HepG2 (cell line): ENCODE results near the gene ASF1B. TPM values are rescaled to one million over a fixed set of nuclear protein-coding genes. Genes with fewer than 3 reads are reported as not detected.

Experiments
- DRAP1 ChIP-seq: IDR thresholded peaks from 2 replicates; pipeline ENCODE4 v1.6.1; 2016; ENCODE audit warnings: missing genetic modification reagents, missing compliant biosample characterization
- ELF3 ChIP-seq: IDR thresholded peaks from 2 replicates; pipeline ENCODE4 v1.6.1; 2016; ENCODE audit warnings: missing genetic modification reagents, missing compliant biosample characterization
- HDAC1 ChIP-seq: sonication (generic); formaldehyde crosslinking; IDR thresholded peaks from 2 replicates; pipeline ENCODE4 v1.5.1; 2020; ENCODE audit warnings: mild to moderate bottlenecking, missing genetic modification reagents
- ISX ChIP-seq: sonication (generic); formaldehyde crosslinking; conservative IDR thresholded peaks from 2 replicates; pipeline ENCODE4 v1.5.0; 2020; ENCODE audit warnings: missing genetic modification reagents
- KAT7 ChIP-seq: IDR thresholded peaks from 2 replicates; pipeline ENCODE4 v1.6.1; 2018; ENCODE audit warnings: borderline replicate concordance, missing compliant biosample characterization
- MLLT10 ChIP-seq: sonication (generic); formaldehyde crosslinking; IDR thresholded peaks from 2 replicates; pipeline ENCODE4 v1.4.0; 2020; ENCODE audit warnings: missing genetic modification reagents
- MLXIP ChIP-seq: sonication (generic); formaldehyde crosslinking; IDR thresholded peaks from 2 replicates; pipeline ENCODE4 v1.9.0; 2021; ENCODE audit warnings: missing genetic modification reagents, borderline replicate concordance
- MYC ChIP-seq: sonication (generic); formaldehyde crosslinking; IDR thresholded peaks from 2 replicates; pipeline ENCODE4 v1.9.0; 2021; ENCODE audit warnings: missing genetic modification reagents, borderline replicate concordance
- POLR2A ChIP-seq, 2 experiments: IDR thresholded peaks; 2 replicates each; pipeline ENCODE4 v1.6.1; 2011; ENCODE audit warnings: low read depth in 2 of 2, low read length in 2 of 2, mild to moderate bottlenecking in 1 of 2, moderate library complexity in 1 of 2; ENCODE audit not compliant: insufficient read depth in 1 of 2
- RARA ChIP-seq: IDR thresholded peaks from 2 replicates; pipeline ENCODE4 v1.6.1; 2016; ENCODE audit warnings: missing genetic modification reagents, missing compliant biosample characterization
- TFAP4 ChIP-seq: sonication (generic); IDR thresholded peaks from 2 replicates; pipeline ENCODE4 v1.6.1; 2016; ENCODE audit warnings: low read depth, borderline replicate concordance
- ZNF33A ChIP-seq: sonication (generic); formaldehyde crosslinking; IDR thresholded peaks from 2 replicates; pipeline ENCODE4 v1.5.1; 2020; ENCODE audit warnings: missing genetic modification reagents, mild to moderate bottlenecking, moderate library complexity, borderline replicate concordance
- polyA plus RNA-seq, 8 experiments: library from polyadenylated mRNA; depleted of rRNA in 3 of 8; stranded (reverse) in 7 of 8; unstranded in 1 of 8; fragments of >200 nt; fragmentation: Illumina TruSeq in 4 of 8; extraction: Trizol in 4 of 8; gene quantifications; 2 replicates each; pipeline versions ENCODE4 v1.2.1 to v1.2.3, GENCODE V29; 2011 to 2016; ENCODE audit warnings: low read depth in 4 of 8, missing spikeins in 1 of 8, mixed read lengths in 1 of 8; ENCODE audit not compliant: insufficient read depth in 1 of 8
- total RNA-seq, 5 experiments: library from RNA; depleted of rRNA; stranded (reverse); fragments of >200 nt; fragmentation: Illumina TruSeq; extraction: Trizol; gene quantifications; 2 replicates each; pipeline ENCODE4 v1.2.3, GENCODE V29; 2016; ENCODE audit warnings: low read depth in 1 of 5

Gene ASF1B
- total and polyA plus RNA-seq, 2 of the 13 experiments (the other 11 are each of a cell fraction or from before 2014, with no cell fraction given): 18.2 to 24.8 TPM

GRCh38 chr19:14091813-14092462, 44.5 kb downstream of the ASF1B start (continued):
- TF ChIP-seq MLXIP (CRISPR knock-in tag) (no peak), ELF3 (CRISPR knock-in tag) (peak; percentile 63; the same call in 1 of the 2 replicates), DRAP1 (no peak), HDAC1 (CRISPR knock-in tag) (0 out of 2 replicates have a peak, but pooled peaks have one; percentile 41), ZNF33A (no peak), KAT7 (CRISPR knock-in tag) (no peak), MYC (no peak), RARA (peak; percentile 42; the same call in 1 of the 2 replicates), POLR2A (IDR thresholded peaks at IDR 0.05; ENCODE audit: insufficient read depth in 1 of 2, low read depth in 2 of 2, low read length in 2 of 2) (no peak), ISX (CRISPR knock-in tag) (no peak), MLLT10 (CRISPR knock-in tag) (no peak), TFAP4 (peak; percentile 42; the same call in 1 of the 2 replicates)
